GM18508 (cell line): ENCODE results near the gene CORO6.

Experiments used
- ATAC-seq: cut with Tn5 transposase; IDR thresholded peaks from one replicate; pipeline ENCODE4 v1.9.1; 2021; ENCODE audit warnings: moderate number of reproducible peaks; ENCODE audit not compliant: insufficient read depth, unreplicated experiment

The CORO6 gene

GRCh38 chr17:29568331-29569244, 54.1 kb downstream of the CORO6 start, which contains the start of gene TP53I13:
Gene TP53I13, plus strand, starts transcription at chr17:29568701. Its CDS starts 58 bp downstream, at chr17:29568759.
- peak; percentile 20 for ATAC-seq

GRCh38 chr17:29567554-29568330, 55.0 kb downstream of the CORO6 start:
- ATAC-seq = peak; percentile 31

GRCh38 chr17:29567304-29567553, 55.5 kb downstream of the CORO6 start:
- no peak for ATAC-seq

- no peak for ATAC-seq
These were observed 56.0 kb downstream of the CORO6 start, which contains the start of gene ABHD15 for GRCh38 chr17:29566473-29567303. Gene ABHD15, minus strand, starts transcription at chr17:29567037. Its CDS starts 71 bp downstream, at chr17:29566966.

GRCh38 chr17:29565643-29566472, 56.9 kb downstream of the CORO6 start:
- ATAC-seq = no peak
